Motor neuron (in vitro differentiated cells): Measurements from ENCODE around the gene LTB4R. TPM values are rescaled to one million over a fixed set of nuclear protein-coding genes. Genes with fewer than 3 reads are reported as not detected.

Experiments used
- ATAC-seq, 8 experiments: fragments of 200-7000 bp; cut with Tn5 transposase; replicated peaks in 6 of 8; 2 replicates each; pipeline ENCODE4 v1.8.0; 2021; ENCODE audit warnings: mild to moderate bottlenecking in 8 of 8, moderate library complexity in 8 of 8
- H3K27ac ChIP-seq, 2 donors: fragments of 250-450 bp; sonication (Bioruptor Pico); 2 replicates each; pipeline ENCODE4 v1.9.0; 2021; ENCODE audit warnings: antibody characterized with exemption in 2 of 2, mild to moderate bottlenecking in 2 of 2, moderate library complexity in 1 of 2
- H3K4me1 ChIP-seq, 2 donors: fragments of 250-450 bp; sonication (Bioruptor Pico); replicated peaks in 1 of 2; 2 replicates each; pipeline ENCODE4 v1.6.1; 2021; ENCODE audit warnings: antibody characterized with exemption in 2 of 2, mild to moderate bottlenecking in 2 of 2, moderate library complexity in 1 of 2
- H3K4me3 ChIP-seq, 5 donors: fragments of 250-450 bp; sonication (Bioruptor Pico); 2 replicates each; pipeline ENCODE4 v1.9.0; 2021; ENCODE audit warnings: antibody characterized with exemption in 5 of 5, mild to moderate bottlenecking in 5 of 5, moderate library complexity in 4 of 5
- WGBS, 10 experiments: fragments of 450-650 bp; shearing (Covaris generic); methylation state at CpG; one replicate each; pipeline ENCODE4 v1.0.0; 2022; 5-methylcytosine and 5-hydroxymethylcytosine counted together
- in situ Hi-C, 9 experiments: fragments of 400-800 bp; cut with MboI; loops; one replicate each; pipeline ENCODE4 v1.15.0; 2021; ENCODE audit warnings: low sequenced_read_pairs in 9 of 9, low pct_unique_long_range_greater_than_20kb in 2 of 9; ENCODE audit not compliant: unreplicated experiment in 9 of 9
- total RNA-seq, 8 experiments: library from RNA; unstranded; fragments of 300-600 nt; gene quantifications; 2 replicates each; pipeline versions ENCODE4 v1.2.3 to v1.2.4, GENCODE V29; 2022

The LTB4R gene
- total RNA-seq, 8 experiments from 2014 or later = 0.92 to 13.6 (median 2.1) TPM

GRCh38 chr14:24366413-24366720 lies 55.1 kb downstream of the LTB4R start:
- ATAC-seq = no peak
- in situ Hi-C loops = no loop called here
- peak overlapping the region; percentile 69 to 82 for H3K27ac ChIP-seq
- H3K4me1 ChIP-seq = peaks cover 9 to 11% of the 10 kb centered on the region in 2 donors
- WGBS, 10 experiments = 0 to 20% (median 2%) methylated on average over 1 to 8 of the region's 16 CpGs; no CpG with 5 or more reads in 6 of the 10 experiments
- peak overlapping the region; percentile 29 to 42 (median 33) for H3K4me3 ChIP-seq

GRCh38 chr14:24366721-24367513 lies 55.6 kb downstream of the LTB4R start:
- ATAC-seq = peak; percentile 49 to 74 (median 70)
- Histone ChIP-seq H3K27ac (peak overlapping the region; percentile 69 to 82), H3K4me3 (peak overlapping the region; percentile 29 to 42 (median 33)), H3K4me1 (peaks cover 9 to 11% of the 10 kb centered on the region in 2 donors)
- in situ Hi-C loops = no loop called here
- WGBS, 10 experiments = 0% methylated on average over 1 to 2 of the region's 40 CpGs; no CpG with 5 or more reads in 8 of the 10 experiments

Other genes with a start within 250 kb of the LTB4R start
- gene CPNE6, start 239.9 kb upstream of the LTB4R start, total RNA-seq = 1 to 10 TPM in 4 of 8 experiments, under 1 TPM in 4; 0.54 to 3.3 (median 1.2) TPM
- gene PCK2, start 217.2 kb upstream of the LTB4R start, total RNA-seq = 10 to 100 TPM in 7 of 8 experiments, 1 to 10 TPM in 1; 7.6 to 66.5 (median 33.2) TPM
- 10 to 100 TPM; 43.1 to 80.7 (median 52.6) TPM for gene DCAF11, start 196.7 kb upstream of the LTB4R start, total RNA-seq
- 1 to 10 TPM; 1.1 to 2.6 (median 2.1) TPM for gene NRL, start 196.6 kb upstream of the LTB4R start, total RNA-seq
- gene FITM1, start 180.8 kb upstream of the LTB4R start, total RNA-seq = 1 to 10 TPM in 2 of 8 experiments, under 1 TPM in 5, not detected in 1; 0.27 to 2.2 (median 0.83) TPM
- gene PSME1, start 175.3 kb upstream of the LTB4R start, total RNA-seq = 100 to 1,000 TPM in 4 of 8 experiments, 10 to 100 TPM in 4; 40.1 to 318 (median 102) TPM
- 10 to 100 TPM; 16.7 to 41.2 (median 26.0) TPM for gene EMC9, start 169.9 kb upstream of the LTB4R start, total RNA-seq
- gene PSME2, start 164.9 kb upstream of the LTB4R start, total RNA-seq = 100 to 1,000 TPM in 5 of 8 experiments, 10 to 100 TPM in 3; 77.2 to 504 (median 129) TPM
- 10 to 100 TPM; 35.0 to 79.5 (median 46.3) TPM for gene RNF31, start 164.0 kb upstream of the LTB4R start, total RNA-seq
- gene IRF9, start 150.2 kb upstream of the LTB4R start, total RNA-seq = 100 to 1,000 TPM in 2 of 8 experiments, 10 to 100 TPM in 4, 1 to 10 TPM in 2; 6.6 to 151 (median 34.7) TPM
- 10 to 100 TPM in 6 of 8 experiments, 1 to 10 TPM in 2; 2.6 to 41.2 (median 23.5) TPM for gene REC8, start 139.4 kb upstream of the LTB4R start, total RNA-seq
- 10 to 100 TPM; 17.4 to 90.0 (median 39.8) TPM for gene IPO4, start 122.7 kb upstream of the LTB4R start, total RNA-seq
- 10 to 100 TPM; 17.6 to 53.1 (median 30.8) TPM for gene TM9SF1, start 116.1 kb upstream of the LTB4R start, total RNA-seq
- 10 to 100 TPM in 1 of 8 experiments, 1 to 10 TPM in 7; 1.8 to 10.1 (median 3.4) TPM for gene TSSK4, start 105.8 kb upstream of the LTB4R start, total RNA-seq
- gene CHMP4A, start 98.0 kb upstream of the LTB4R start, total RNA-seq = 10 to 100 TPM; 48.4 to 76.0 (median 55.8) TPM
- 10 to 100 TPM; 12.1 to 38.8 (median 27.0) TPM for gene MDP1, start 95.4 kb upstream of the LTB4R start, total RNA-seq
- gene NEDD8, start 79.1 kb upstream of the LTB4R start, total RNA-seq = 100 to 1,000 TPM; 180 to 362 (median 267) TPM
- gene GMPR2, start 78.6 kb upstream of the LTB4R start, total RNA-seq = 10 to 100 TPM; 46.7 to 87.8 (median 69.0) TPM
- gene TINF2, start 68.9 kb upstream of the LTB4R start, total RNA-seq = 10 to 100 TPM; 33.4 to 54.3 (median 44.4) TPM
- gene TGM1, start 48.3 kb upstream of the LTB4R start, total RNA-seq = 1 to 10 TPM in 7 of 8 experiments, under 1 TPM in 1; 0.92 to 4.7 (median 2.1) TPM
- 10 to 100 TPM; 13.3 to 28.0 (median 19.6) TPM for gene RABGGTA, start 39.9 kb upstream of the LTB4R start, total RNA-seq
- 10 to 100 TPM; 11.4 to 26.5 (median 16.4) TPM for gene DHRS1, start 11.7 kb upstream of the LTB4R start, total RNA-seq
- gene NOP9, start 11.7 kb upstream of the LTB4R start, total RNA-seq = 10 to 100 TPM; 13.5 to 32.8 (median 16.6) TPM
- 1 to 10 TPM in 1 of 8 experiments, under 1 TPM in 2, not detected in 5; 0.32 to 1.6 (median 0.40) TPM for gene CIDEB, start 3.5 kb upstream of the LTB4R start, total RNA-seq
- gene LTB4R2, start 1.4 kb upstream of the LTB4R start, total RNA-seq = 10 to 100 TPM in 1 of 8 experiments, 1 to 10 TPM in 7; 1.3 to 14.6 (median 2.3) TPM
- gene ADCY4, start 23.6 kb downstream of the LTB4R start, total RNA-seq = 1 to 10 TPM in 4 of 8 experiments, under 1 TPM in 4; 0.43 to 3.7 (median 1.2) TPM
- 1 to 10 TPM in 3 of 8 experiments, under 1 TPM in 2, not detected in 3; 0.29 to 7.9 (median 1.3) TPM for gene RIPK3, start 28.5 kb downstream of the LTB4R start, total RNA-seq
- 100 to 1,000 TPM in 3 of 8 experiments, 10 to 100 TPM in 2, 1 to 10 TPM in 3; 5.1 to 345 (median 13.4) TPM for gene NFATC4, start 56.7 kb downstream of the LTB4R start, total RNA-seq
- gene NYNRIN, start 87.5 kb downstream of the LTB4R start, total RNA-seq = 10 to 100 TPM in 3 of 8 experiments, 1 to 10 TPM in 5; 2.1 to 78.7 (median 6.3) TPM
- 1 to 10 TPM in 4 of 8 experiments, under 1 TPM in 4; 0.16 to 7.9 (median 1.1) TPM for gene CBLN3, start 118.2 kb downstream of the LTB4R start, total RNA-seq
- 10 to 100 TPM in 7 of 8 experiments, 1 to 10 TPM in 1; 8.5 to 59.9 (median 17.4) TPM for gene KHNYN, start 118.5 kb downstream of the LTB4R start, total RNA-seq
- gene SDR39U1, start 131.3 kb downstream of the LTB4R start, total RNA-seq = 10 to 100 TPM; 34.6 to 72.5 (median 55.1) TPM
- gene CMA1, start 196.8 kb downstream of the LTB4R start, total RNA-seq = 1 to 10 TPM in 3 of 8 experiments, under 1 TPM in 2, not detected in 3; 0.21 to 8.3 (median 3.0) TPM